Measurements from ENCODE around the gene HMGA1. TPM values are rescaled to one million over a fixed set of nuclear protein-coding genes. Genes with fewer than 3 reads are reported as not detected.

HMGA1 gene
- total and polyA plus RNA-seq, 10 of the 15 experiments (the other 5 are each of a cell fraction or from before 2014, with no cell fraction given) = 13.4 to 885 (median 508) TPM

DNA sequence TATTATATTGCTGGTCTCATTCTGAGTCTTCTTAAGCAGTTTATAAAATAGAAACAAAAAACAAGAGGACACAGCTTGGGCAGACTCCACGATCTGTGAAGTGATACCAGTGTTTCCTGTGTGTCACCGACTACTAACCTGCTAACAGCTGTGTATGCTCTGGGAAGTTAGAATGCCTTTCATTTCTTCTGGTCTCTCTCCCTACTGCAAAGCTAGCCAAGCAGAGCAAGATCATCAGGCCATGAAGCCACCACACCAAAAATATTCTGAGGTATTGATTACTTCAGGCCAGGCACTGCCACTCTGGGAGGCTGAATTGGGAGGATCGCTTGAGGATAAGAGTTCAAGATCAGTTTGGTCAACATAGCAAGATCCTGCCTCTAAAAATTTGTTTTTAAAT is 59.0 kb downstream of the HMGA1 start (continued):
- TF ChIP-seq, protein P1, sequence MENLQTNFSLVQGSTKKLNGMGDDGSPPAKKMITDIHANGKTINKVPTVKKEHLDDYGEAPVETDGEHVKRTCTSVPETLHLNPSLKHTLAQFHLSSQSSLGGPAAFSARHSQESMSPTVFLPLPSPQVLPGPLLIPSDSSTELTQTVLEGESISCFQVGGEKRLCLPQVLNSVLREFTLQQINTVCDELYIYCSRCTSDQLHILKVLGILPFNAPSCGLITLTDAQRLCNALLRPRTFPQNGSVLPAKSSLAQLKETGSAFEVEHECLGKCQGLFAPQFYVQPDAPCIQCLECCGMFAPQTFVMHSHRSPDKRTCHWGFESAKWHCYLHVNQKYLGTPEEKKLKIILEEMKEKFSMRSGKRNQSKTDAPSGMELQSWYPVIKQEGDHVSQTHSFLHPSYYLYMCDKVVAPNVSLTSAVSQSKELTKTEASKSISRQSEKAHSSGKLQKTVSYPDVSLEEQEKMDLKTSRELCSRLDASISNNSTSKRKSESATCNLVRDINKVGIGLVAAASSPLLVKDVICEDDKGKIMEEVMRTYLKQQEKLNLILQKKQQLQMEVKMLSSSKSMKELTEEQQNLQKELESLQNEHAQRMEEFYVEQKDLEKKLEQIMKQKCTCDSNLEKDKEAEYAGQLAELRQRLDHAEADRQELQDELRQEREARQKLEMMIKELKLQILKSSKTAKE (IDR thresholded peaks at IDR 0.05; ENCODE audit: low read depth, poor library complexity, severe bottlenecking) = peak; percentile 44
- TF ChIP-seq TAF1 (IDR thresholded peaks at IDR 0.05; ENCODE audit: borderline replicate concordance, low read depth, low read length) (peak; percentile 62; the same call in 1 of the 2 replicates), PAX5 (IDR thresholded peaks at IDR 0.05; ENCODE audit: borderline replicate concordance, low read depth, low read length) (peak; percentile 88), STAT1 (conservative IDR thresholded peaks at IDR 0.05) (no peak), CBX3 (IDR thresholded peaks at IDR 0.05; ENCODE audit: borderline replicate concordance, low read depth) (no peak), NBN (IDR thresholded peaks at IDR 0.05) (0 out of 2 replicates have a peak, but pooled peaks have one; percentile 26), FOXM1 (IDR thresholded peaks at IDR 0.05; ENCODE audit: low read depth, low read length) (peak; percentile 42; the same call in 1 of the 2 replicates), CHD1 (IDR thresholded peaks at IDR 0.05; ENCODE audit: low read depth, low read length) (no peak), MEF2A (IDR thresholded peaks at IDR 0.05; ENCODE audit: insufficient read depth, low read depth, low read length) (0 out of 2 replicates have a peak, but pooled peaks have one; percentile 59), NFXL1 (IDR thresholded peaks at IDR 0.05; ENCODE audit: borderline replicate concordance) (no peak), SPI1 (IDR thresholded peaks at IDR 0.05; ENCODE audit: borderline replicate concordance, insufficient read depth, low read depth, low read length) (no peak), REST (IDR thresholded peaks at IDR 0.05; ENCODE audit: low read depth, low read length) (no peak), IKZF2 (IDR thresholded peaks at IDR 0.05) (peak; percentile 82 to 86), ATF7 (IDR thresholded peaks at IDR 0.05; ENCODE audit: low read depth) (0 out of 2 replicates have a peak, but pooled peaks have one; percentile 14), PBX3 (IDR thresholded peaks at IDR 0.05; ENCODE audit: insufficient replicate concordance, low read depth, low read length) (peak; percentile 46), RELA (IDR thresholded peaks at IDR 0.05; ENCODE audit: borderline replicate concordance, partially characterized antibody) (no peak), NFIC (IDR thresholded peaks at IDR 0.05; ENCODE audit: low read depth, low read length) (peak; percentile 71)
- TF ChIP-seq, protein P2, sequence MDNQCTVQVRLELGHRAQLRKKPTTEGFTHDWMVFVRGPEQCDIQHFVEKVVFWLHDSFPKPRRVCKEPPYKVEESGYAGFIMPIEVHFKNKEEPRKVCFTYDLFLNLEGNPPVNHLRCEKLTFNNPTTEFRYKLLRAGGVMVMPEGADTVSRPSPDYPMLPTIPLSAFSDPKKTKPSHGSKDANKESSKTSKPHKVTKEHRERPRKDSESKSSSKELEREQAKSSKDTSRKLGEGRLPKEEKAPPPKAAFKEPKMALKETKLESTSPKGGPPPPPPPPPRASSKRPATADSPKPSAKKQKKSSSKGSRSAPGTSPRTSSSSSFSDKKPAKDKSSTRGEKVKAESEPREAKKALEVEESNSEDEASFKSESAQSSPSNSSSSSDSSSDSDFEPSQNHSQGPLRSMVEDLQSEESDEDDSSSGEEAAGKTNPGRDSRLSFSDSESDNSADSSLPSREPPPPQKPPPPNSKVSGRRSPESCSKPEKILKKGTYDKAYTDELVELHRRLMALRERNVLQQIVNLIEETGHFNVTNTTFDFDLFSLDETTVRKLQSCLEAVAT (IDR thresholded peaks at IDR 0.05) = no peak
- TF ChIP-seq, protein P3, sequence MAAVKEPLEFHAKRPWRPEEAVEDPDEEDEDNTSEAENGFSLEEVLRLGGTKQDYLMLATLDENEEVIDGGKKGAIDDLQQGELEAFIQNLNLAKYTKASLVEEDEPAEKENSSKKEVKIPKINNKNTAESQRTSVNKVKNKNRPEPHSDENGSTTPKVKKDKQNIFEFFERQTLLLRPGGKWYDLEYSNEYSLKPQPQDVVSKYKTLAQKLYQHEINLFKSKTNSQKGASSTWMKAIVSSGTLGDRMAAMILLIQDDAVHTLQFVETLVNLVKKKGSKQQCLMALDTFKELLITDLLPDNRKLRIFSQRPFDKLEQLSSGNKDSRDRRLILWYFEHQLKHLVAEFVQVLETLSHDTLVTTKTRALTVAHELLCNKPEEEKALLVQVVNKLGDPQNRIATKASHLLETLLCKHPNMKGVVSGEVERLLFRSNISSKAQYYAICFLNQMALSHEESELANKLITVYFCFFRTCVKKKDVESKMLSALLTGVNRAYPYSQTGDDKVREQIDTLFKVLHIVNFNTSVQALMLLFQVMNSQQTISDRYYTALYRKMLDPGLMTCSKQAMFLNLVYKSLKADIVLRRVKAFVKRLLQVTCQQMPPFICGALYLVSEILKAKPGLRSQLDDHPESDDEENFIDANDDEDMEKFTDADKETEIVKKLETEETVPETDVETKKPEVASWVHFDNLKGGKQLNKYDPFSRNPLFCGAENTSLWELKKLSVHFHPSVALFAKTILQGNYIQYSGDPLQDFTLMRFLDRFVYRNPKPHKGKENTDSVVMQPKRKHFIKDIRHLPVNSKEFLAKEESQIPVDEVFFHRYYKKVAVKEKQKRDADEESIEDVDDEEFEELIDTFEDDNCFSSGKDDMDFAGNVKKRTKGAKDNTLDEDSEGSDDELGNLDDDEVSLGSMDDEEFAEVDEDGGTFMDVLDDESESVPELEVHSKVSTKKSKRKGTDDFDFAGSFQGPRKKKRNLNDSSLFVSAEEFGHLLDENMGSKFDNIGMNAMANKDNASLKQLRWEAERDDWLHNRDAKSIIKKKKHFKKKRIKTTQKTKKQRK (IDR thresholded peaks at IDR 0.05; ENCODE audit: low read depth, low read length) = no peak

Measured in GM12878 (cell line).